Urinary bladder (tissue), 4 donors: Measurements from ENCODE around the gene PLEKHA1. TPM values are rescaled to one million over a fixed set of nuclear protein-coding genes. Genes with fewer than 3 reads are reported as not detected.

Experiments used
- DNase-seq: peaks from one replicate; pipeline ENCODE4 v3.0.0-alpha.2; 2015; ENCODE audit errors: extremely low spot score
- H3K27ac ChIP-seq: one replicate; pipeline ENCODE4 v1.5.1; 2013; ENCODE audit warnings: low read depth, mild to moderate bottlenecking, moderate library complexity
- H3K36me3 ChIP-seq: one replicate; pipeline ENCODE4 v1.6.1; 2013; ENCODE audit warnings: mild to moderate bottlenecking, moderate library complexity; ENCODE audit not compliant: insufficient read depth
- H3K4me1 ChIP-seq: one replicate; pipeline ENCODE4 v1.6.1; 2013; ENCODE audit warnings: mild to moderate bottlenecking, moderate library complexity; ENCODE audit not compliant: insufficient read depth
- H3K4me3 ChIP-seq: one replicate; pipeline ENCODE4 v1.5.1; 2013; ENCODE audit warnings: low read depth, low read length
- WGBS: extraction: QIAGEN DNeasy Blood & Tissue Kit; methylation state at CpG from one replicate; pipeline ENCODE4 v1.1.7; 2013; 5-methylcytosine and 5-hydroxymethylcytosine counted together
- polyA plus RNA-seq: library from polyadenylated mRNA; stranded (reverse); fragments of 200-250 nt; gene quantifications from one replicate; pipeline ENCODE4 v1.2.3, GENCODE V29; 2013
- total RNA-seq: library from RNA; depleted of rRNA; stranded (reverse); fragments of >200 nt; gene quantifications from one replicate; pipeline ENCODE4 v1.2.3, GENCODE V29; 2014
- donor health status: healthy with polysubstance abuse.
- donor health status: healthy.

The PLEKHA1 gene
- total and polyA plus RNA-seq, 2 donors = 20.9 to 59.5 TPM

DNA sequence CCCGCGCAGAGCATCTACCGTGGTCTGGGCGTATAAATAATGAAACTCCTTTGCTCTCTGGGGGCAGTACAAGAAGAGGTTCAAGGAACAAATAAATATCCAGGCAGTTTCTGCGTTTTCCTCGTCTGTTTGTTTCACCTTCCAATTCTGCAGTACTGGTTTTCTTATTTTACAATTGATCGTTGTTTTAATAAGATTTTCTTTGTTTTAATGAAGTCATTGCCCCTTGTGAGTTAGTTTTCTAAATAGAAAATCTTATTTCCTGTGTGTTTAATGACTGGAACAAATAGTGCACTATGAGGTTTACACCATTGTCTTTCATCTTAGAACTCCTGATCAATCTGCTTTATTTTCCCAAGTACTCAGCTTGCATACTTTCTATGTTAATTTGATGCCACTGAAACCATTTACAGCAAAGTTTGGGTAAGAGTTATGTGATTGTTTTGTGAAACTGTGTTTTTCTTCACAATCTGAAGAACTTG lies 1.2 kb downstream of the PLEKHA1 start:
- 5% methylated on average over 7 of the region's 7 CpGs for WGBS
- Histone ChIP-seq H3K4me3 (peak overlapping the region; percentile 96), H3K27ac (peak overlapping the region; percentile 99), H3K36me3 (no peaks in the 10 kb centered on the region), H3K4me1 (no peaks in the 10 kb centered on the region)
- DNase-seq = no peak

DNA sequence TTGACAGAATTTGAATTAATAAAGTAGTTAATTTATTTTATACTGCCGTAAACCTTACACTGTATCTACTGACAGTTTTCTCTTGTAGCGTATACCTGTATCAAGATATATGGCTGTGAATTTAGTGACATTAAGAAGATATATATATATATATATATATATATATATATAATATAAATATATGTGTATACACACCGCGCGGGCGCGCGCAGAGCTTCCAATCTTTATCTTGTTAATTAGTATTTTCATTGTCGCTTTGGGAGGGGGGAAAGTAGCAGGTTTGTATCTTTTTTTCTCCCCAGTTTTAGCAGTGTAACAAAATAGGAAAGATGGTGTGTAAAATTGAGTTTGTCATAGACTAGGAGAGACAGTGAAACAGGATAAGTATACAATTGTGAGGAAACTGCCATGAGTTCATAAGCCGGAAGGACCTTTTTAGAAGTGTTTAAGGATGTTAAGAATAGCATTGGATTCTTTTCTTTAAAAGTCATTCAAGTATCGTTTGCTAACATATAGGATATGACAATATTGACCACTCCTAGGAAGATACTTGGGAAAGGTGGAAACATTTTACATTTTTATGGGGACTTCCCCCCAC lies 2.0 kb downstream of the PLEKHA1 start:
- Histone ChIP-seq H3K4me1 (no peaks in the 10 kb centered on the region), H3K27ac (no peak overlapping the region), H3K4me3 (no peak overlapping the region), H3K36me3 (no peaks in the 10 kb centered on the region)
- DNase-seq = no peak
- WGBS = 84% methylated on average over 11 of the region's 11 CpGs

GRCh38 chr10:122379041-122379440 lies 4.5 kb downstream of the PLEKHA1 start:
- no peak for DNase-seq
- WGBS = 93% methylated on average over 5 of the region's 5 CpGs
- no peak overlapping the region for H3K27ac ChIP-seq
- no peaks in the 10 kb centered on the region for H3K36me3 ChIP-seq
- H3K4me3 ChIP-seq = no peak overlapping the region
- no peaks in the 10 kb centered on the region for H3K4me1 ChIP-seq

DNA sequence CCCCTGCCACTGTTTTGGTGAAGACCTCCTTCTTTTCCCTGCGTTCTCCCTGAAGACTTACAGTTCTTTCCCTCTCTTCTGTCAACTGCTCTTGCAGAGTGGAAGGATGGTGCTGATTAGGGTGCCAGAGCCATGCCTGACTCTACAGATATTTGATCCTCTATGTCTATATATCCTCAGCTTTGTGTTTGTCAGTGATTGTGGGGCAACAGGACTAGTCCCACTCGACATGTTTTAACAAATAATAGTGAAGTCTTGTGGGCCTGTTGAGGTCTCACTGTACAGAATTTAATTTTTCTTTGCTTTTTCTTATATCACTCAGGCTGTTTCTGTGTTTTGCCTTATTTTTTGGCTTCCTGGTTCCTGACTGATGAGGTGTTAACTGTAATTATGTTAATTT lies 5.0 kb downstream of the PLEKHA1 start:
- no peaks in the 10 kb centered on the region for H3K36me3 ChIP-seq
- H3K4me3 ChIP-seq = no peak overlapping the region
- no peaks in the 10 kb centered on the region for H3K4me1 ChIP-seq
- 92% methylated on average over 2 of the region's 2 CpGs for WGBS
- no peak for DNase-seq
- H3K27ac ChIP-seq = no peak overlapping the region

GRCh38 chr10:122380703-122381102 lies 6.2 kb downstream of the PLEKHA1 start:
- 92% methylated on average over 4 of the region's 4 CpGs for WGBS
- no peak for DNase-seq
- H3K36me3 ChIP-seq = no peaks in the 10 kb centered on the region
- H3K4me1 ChIP-seq = no peaks in the 10 kb centered on the region
- no peak overlapping the region for H3K4me3 ChIP-seq
- no peak overlapping the region for H3K27ac ChIP-seq

DNA sequence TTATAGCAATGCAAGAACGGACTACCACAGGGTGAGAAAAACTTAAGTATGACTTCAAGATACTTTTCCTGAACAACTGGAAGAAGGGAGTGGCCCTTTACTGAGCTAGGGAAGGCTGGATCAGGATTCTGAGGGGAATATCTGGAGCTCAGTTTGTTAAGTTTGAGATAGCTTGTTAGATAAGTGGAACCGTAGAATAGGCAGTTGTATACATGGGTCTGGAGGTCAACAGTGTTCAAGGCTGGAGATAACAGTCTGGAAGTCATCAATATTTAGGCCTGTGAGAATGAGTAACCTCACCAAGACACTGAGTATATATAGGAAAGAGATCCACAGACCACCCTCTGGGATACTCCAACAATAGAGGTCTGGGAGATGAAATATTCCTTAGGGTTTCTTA lies 7.2 kb downstream of the PLEKHA1 start:
- WGBS = 84% methylated on average over 2 of the region's 2 CpGs
- no peak for DNase-seq
- no peak overlapping the region for H3K4me3 ChIP-seq
- H3K4me1 ChIP-seq = no peaks in the 10 kb centered on the region
- no peaks in the 10 kb centered on the region for H3K36me3 ChIP-seq
- no peak overlapping the region for H3K27ac ChIP-seq

- no peak for DNase-seq
- H3K27ac ChIP-seq = no peak overlapping the region
- WGBS = 79% methylated on average over 2 of the region's 2 CpGs
- H3K4me3 ChIP-seq = no peak overlapping the region
- H3K4me1 ChIP-seq = no peaks in the 10 kb centered on the region
- H3K36me3 ChIP-seq = no peaks in the 10 kb centered on the region
These were observed 12.0 kb downstream of the PLEKHA1 start for GRCh38 chr10:122386514-122386913.

DNA sequence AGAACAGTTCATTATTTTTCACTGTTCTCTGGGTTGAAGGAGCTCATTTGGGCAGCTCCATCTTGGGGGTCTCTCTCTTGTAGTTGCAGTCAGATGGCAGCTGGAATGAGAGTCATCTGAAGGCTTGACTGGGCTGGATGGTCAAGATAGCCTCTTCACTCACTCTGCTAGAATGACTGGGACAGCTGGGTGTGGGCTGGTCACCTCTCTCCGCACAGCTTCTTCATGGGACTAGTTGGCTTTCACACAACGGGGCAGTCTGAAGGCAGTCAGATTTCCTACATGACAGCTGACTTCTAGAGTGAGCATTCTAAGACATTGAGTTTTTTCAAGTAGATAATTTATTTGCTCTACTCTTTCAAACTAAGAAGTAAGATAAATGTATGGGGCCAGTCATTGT lies 13.1 kb downstream of the PLEKHA1 start:
- Histone ChIP-seq H3K27ac (no peak overlapping the region), H3K36me3 (no peaks in the 10 kb centered on the region), H3K4me1 (no peaks in the 10 kb centered on the region), H3K4me3 (no peak overlapping the region)
- 96% methylated on average over 2 of the region's 2 CpGs for WGBS
- no peak for DNase-seq

- H3K4me3 ChIP-seq = no peak overlapping the region
- H3K4me1 ChIP-seq = no peaks in the 10 kb centered on the region
- DNase-seq = no peak
- H3K27ac ChIP-seq = no peak overlapping the region
- WGBS = 83% methylated on average over 1 of the region's 1 CpG
- H3K36me3 ChIP-seq = no peaks in the 10 kb centered on the region
These were observed 13.9 kb downstream of the PLEKHA1 start for GRCh38 chr10:122388287-122388997.

DNA sequence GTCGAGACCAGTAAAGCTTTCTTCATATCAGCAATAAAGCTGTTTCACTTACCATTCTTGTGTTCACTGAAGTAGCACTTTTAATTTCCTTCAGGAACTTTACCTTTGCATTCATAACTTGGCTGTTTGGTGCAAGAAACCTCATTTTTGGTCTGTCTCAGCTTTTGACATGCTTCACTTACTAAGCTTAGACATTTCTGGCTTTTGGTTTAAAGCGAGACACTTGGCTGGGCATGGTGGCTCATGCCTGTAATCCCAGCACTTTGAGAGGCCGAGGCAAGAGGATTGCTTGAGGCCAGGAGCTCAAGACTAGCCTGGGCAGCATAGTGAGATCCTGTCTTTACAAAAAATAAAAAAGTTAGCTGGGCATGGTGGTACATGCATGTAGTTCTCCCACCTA lies 15.8 kb downstream of the PLEKHA1 start:
- H3K4me1 ChIP-seq = no peaks in the 10 kb centered on the region
- H3K36me3 ChIP-seq = no peaks in the 10 kb centered on the region
- WGBS = 99% methylated on average over 3 of the region's 3 CpGs
- H3K4me3 ChIP-seq = no peak overlapping the region
- no peak overlapping the region for H3K27ac ChIP-seq
- no peak for DNase-seq

DNA sequence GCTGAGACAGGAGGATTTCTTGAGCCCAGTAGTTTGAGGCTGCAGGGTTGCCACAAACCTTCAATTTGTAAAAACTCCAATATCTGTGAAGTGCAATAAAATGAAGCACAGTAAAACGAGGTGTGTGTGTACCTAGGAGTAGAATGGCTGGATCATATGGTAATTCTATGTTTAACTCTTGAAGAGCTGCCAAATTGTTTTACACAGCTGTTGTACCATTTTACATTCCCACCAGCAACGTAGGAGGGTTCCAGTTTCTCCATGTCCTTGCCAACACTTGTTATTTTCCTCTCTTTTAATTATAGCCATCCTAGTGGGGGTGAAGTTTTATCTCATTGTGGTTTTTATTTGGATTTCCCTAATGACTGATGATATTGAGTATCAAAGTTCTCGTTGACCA lies 16.2 kb downstream of the PLEKHA1 start:
- WGBS = 39% methylated on average over 3 of the region's 3 CpGs
- Histone ChIP-seq H3K27ac (no peak overlapping the region), H3K4me3 (no peak overlapping the region), H3K36me3 (no peaks in the 10 kb centered on the region), H3K4me1 (no peaks in the 10 kb centered on the region)
- no peak for DNase-seq

DNA sequence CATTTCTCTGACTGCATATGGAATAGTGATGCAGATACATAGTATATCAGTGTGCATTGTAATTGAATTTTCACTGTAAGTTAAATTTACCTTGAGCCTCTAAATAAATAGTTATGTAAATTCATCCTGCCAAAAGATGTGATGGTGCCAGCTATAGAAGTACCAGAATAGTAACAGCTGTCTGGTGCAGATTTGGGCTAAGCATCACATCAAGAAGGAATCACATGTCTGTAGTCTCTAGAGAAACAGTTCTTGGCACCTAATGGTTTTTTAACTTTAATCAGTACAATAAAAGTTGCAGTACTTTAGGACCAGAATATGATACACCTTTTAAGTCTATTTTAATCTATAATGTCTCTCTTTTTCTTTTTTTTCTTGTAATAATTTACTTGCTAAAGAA lies 17.4 kb downstream of the PLEKHA1 start:
- H3K36me3 ChIP-seq = peaks cover under 1% of the 10 kb centered on the region
- H3K4me3 ChIP-seq = no peak overlapping the region
- no peak for DNase-seq
- H3K4me1 ChIP-seq = no peaks in the 10 kb centered on the region
- no peak overlapping the region for H3K27ac ChIP-seq

- no peaks in the 10 kb centered on the region for H3K4me1 ChIP-seq
- H3K36me3 ChIP-seq = peaks cover 1% of the 10 kb centered on the region
- DNase-seq = no peak
- no peak overlapping the region for H3K27ac ChIP-seq
- H3K4me3 ChIP-seq = no peak overlapping the region
- WGBS = 73% methylated on average over 2 of the region's 2 CpGs
These were observed 18.3 kb downstream of the PLEKHA1 start for GRCh38 chr10:122392835-122393234.

GRCh38 chr10:122393288-122393687 lies 18.8 kb downstream of the PLEKHA1 start:
- H3K4me1 ChIP-seq = no peaks in the 10 kb centered on the region
- no peak overlapping the region for H3K27ac ChIP-seq
- no peak overlapping the region for H3K4me3 ChIP-seq
- DNase-seq = no peak
- 66% methylated on average over 2 of the region's 2 CpGs for WGBS
- peaks cover 1% of the 10 kb centered on the region for H3K36me3 ChIP-seq
